ENCODE results near the gene TCF4.

- no peak for TF ChIP-seq POLR2A (IDR thresholded peaks at IDR 0.05)
- no peak for TF ChIP-seq EP300 (IDR thresholded peaks at IDR 0.05)
These were observed 96.4 kb downstream of the TCF4 start for GRCh38 chr18:55491616-55492015.

Measured in stomach (tissue), 4 donors.